Measurements from ENCODE around the gene SLC4A2.

The SLC4A2 gene

DNA sequence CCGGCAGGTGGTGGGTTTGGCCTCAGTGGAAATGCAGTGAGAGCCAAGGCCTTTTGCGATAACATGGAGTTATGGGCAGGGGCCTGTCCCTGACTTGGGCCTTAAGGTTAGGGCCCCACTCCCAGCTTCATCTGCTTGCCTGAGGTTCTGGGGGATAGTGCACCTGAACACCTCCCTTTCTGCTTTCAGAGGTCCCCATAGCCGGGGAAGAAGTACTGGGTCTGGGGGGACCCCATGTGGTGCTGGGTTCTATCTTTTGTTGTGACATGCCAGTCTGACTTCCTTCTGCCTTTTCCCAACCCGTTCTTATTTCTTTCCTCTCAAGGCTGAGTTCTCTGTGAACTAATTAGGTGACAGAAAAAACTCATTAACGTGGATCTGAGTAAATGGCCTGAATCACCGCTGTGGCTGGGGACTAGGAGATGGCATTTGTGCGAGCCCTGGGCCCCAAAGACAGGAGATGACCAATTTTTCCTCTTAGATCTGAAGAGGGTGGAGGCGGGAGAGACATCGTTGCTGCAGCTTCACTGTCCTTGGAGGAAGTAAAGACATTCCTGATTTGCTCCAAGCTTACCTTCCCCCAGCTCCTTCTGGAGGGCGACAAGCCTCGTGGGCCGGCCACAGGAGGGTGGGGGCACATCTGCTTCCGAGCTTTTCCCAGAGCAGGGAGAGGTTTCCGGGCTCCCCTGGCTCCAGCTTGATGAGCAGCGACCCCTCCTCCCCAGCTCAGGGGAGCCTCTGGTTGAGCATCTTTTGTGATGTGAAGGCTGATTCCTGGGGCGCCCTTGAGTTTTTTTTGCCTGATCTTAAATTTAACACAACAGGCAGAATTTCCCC, 28.8 kb downstream of the SLC4A2 start:
- peak in 1 of 56 donors; percentile 29 for DNase-seq

DNA sequence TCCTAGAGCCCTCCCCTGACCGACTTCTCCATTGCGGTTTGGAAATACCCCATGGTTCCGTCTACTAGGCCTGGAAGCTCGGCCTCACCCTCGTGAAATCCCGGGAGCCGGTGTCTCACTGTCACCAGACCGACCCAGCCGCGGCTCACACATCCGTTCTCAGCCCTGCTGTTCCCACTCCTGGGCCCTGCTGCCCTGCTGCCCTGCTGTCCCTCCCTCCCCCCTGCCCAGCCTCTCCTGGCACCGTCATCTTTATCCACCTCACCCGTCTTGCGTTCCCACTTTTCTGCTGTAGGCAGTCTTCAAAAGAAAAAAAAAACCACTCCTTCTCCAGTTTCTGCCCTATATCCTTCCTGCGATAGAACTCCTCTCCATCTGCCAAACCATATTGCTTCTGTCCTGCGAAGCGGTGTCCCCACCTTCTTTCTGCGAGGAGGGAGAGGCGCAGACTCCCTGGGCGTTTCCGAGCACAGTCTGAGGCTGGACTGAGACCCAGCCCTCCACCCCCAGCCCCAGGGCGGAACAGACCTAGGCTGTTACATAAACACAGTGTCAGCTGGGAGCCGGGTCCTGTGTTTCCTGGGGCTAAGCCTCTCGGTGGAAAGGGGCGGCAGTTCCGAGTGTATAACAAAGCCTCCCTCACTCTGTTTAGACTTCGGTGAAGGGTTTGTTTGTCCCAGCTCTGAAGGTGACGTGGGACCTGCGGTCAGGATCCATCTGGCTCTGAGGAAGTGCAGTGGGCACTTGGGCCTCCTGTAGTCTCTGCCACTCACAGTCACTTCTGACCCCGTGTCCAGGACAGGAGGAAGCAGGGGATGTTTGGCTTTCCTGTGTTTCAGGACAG, 29.7 kb downstream of the SLC4A2 start:
- peak in 24 of 56 donors; percentile 16 to 50 (median 38) for DNase-seq

DNA sequence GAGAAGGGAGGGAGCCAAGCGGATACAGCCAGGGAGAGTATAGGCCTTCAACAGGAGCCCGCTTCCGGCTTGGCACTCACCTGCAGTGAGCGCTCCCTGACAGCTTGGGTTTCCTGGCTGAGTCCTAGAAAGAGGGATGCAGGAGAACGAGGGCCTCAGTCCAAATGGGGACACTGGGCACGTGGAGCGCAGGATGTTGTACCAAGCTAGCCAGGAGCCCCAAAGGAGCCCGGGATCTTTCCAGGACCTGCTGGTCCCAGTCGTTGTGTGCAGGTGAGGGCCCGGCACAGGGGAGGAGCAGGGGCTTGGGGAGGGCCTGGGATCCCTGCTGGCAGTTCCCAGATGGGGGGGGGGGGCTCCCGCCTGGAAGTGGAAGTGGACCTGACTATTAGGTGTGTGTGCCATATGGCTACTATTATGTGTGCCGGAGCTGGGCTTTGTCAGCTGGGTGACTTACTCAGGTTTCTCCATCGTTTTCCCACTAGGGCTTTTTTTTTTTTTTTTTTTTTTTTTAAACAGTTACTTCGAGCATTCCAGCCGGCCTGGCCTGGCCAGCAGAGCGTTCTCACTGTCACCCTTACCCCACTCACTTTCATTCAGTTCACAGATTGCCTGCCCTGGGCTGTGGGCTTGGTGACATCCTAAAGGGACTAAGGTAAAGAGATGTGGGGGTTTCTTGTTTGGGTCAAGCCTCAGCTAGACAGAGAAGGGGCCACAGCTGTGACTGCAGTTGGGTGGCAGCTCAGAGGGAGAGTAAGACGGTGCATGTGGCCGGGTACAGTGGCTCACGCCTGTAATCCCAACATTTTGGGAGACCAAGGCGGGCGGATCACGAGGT, 30.7 kb downstream of the SLC4A2 start:
- no peak for DNase-seq

DNA sequence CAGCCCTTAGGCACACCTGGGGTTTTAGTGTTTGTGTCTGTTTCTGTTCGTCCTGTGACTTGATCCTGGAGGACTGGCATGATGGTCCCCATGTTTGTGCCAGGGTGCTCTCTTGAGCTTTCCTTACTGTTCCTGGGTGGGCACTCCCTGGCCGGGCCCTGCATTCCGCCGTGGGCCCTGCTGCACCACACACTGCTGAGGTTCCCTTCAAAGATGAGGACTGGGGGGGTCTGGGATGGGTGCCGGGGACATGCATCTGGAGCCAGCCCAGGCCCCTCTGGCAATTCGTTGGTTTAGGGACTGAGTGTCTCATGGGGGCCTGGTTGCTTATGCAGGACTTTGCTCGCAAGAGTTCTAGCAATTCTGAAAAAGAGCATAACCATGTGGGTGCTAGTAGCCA, 31.6 kb downstream of the SLC4A2 start:
- no peak for DNase-seq

DNA sequence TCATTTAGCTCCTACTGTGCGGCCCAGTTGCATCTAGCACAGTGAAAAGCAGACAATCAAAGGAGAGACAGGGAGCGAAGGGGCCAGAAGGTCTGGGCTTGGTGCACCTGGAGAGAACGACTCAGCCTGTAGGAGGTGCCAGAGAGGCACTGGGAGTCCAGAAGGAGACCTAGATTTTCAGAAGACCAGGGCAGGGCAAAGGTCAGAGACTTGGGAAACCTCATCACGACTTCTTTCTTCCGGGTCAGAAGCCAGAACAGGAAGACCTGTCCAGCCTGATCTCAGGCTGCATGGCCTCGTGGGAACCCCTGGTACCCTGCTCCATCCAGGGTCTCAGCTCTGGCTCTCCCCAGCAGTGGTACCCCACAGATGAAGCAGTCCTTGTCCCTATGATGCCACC, 32.0 kb downstream of the SLC4A2 start:
- DNase-seq: no peak

DNA sequence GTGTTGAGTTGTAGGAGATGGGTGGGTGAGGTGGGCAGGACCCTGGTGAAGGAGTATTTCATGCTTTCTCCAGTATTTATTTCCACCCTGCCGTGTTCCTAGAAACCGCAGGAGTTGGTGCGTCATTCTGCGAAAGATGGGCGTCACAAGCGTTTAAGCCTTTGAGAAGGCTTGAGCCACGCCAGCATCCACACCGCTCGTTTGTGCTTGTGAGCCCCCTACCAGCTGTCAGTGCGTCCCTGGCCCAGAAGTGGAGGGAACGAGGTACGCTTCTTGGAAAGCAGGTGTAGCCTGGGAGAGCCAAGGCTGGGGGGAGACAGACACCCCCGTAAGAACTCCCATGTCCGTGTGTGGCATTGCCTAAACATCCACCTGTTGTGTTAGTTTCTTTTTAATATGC, 32.6 kb downstream of the SLC4A2 start:
- DNase-seq: no peak

DNA sequence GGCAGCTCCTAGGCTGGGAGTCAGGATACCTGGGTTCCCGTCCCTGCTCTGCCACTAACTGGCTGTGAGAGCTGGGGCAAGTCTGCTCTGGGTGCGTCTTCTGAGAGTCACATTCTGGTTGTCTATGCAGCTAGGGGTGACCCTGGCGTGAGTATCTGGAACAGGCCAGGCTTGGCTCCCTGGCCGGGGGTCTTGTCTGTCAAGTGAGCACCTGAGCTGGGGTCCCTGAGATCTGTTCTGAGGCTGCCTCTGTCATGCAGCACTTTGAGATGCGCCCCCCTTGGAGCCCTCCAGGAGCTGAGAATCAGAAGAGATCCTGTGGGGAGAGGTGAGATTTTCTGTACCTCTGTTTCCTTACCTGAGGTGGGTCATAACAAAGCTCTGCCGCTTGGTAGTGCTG, 34.4 kb downstream of the SLC4A2 start:
- DNase-seq: no peak

DNA sequence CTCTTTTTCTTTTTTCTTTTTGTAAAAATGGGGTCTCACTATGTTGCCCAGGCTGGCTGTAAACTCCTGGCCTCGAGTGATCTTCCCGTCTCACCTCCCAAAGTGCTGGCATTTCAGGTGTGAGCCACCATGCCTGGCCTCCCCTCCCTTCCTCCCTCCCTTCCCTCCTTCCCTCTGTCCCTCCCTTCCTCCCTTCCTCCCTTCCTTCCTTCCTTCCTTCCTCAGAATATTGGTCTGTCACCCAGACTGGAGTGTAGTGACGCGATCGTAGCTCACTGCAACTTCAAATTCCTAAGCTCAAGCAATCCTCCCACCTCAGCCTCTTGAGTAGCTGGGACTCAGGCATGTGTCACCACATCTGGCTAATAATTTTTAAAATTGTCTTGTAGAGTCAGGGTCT, 35.3 kb downstream of the SLC4A2 start:
- no peak for DNase-seq

DNA sequence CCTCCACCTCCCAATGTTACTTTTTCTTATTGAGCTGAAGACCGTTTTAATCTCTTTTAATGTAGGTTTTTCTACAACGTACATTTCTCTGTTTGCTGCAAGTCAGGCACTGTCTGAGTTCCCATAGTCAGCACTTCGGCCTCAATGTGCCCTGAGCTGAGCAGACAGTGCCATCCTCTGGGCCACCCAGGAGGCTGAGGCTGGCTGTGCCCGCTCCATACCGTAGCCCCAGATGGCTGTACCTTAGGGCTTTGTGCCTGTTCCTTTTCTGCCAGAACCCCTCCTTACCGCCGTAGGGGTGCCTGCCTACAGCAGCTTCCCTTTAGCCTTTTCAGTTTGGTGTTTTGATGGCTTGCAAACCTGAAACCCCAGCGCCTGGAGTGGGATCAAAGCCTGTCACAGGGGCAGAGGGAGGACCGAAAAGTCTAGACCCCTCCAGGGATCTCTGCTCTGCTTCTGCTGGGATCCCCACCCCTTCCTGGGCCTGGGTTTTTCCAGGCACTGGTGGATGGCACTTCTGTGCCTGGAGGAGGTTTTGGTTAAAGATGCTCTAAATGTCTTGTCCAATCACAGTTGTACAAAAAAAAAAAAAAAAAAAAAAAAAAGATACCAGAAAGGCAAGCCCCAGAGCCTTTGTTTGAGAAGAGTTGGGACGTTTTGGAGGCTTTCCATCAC, 35.9 kb downstream of the SLC4A2 start:
- peak in 1 of 56 donors; percentile 57 for DNase-seq

DNA sequence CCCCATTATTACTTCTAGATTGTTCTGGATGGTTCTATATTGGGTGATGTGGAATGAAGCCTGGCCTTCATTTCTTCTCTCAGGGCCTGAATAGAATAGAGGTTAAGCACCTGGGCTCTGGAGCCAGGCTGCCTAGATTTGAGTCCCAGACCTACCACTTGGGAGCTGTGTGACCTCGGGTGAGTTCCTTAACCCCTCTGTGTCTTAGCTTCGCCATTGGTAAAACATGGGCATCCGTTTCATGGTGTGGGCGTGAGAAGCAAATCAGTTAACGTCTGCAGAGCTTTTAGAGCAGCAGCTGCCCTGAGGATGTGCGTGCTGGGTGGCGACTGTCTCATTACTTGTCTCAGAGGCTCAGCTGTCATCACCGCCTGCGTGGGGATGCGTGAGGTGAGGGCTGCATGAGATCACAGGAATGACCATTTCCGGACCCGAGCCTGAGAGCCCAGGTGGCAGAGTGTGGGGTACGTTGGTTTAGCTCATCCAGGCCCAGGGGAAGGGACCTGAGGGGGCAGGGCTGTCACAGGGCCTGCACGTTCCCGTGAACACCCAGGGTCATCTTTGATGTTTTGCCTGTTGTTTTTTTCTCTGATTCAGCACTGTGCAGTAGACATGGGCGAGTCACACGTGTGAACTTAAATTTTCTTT, 36.6 kb downstream of the SLC4A2 start:
- peak in 3 of 56 donors; percentile 16 to 25 (median 21) for DNase-seq

DNA sequence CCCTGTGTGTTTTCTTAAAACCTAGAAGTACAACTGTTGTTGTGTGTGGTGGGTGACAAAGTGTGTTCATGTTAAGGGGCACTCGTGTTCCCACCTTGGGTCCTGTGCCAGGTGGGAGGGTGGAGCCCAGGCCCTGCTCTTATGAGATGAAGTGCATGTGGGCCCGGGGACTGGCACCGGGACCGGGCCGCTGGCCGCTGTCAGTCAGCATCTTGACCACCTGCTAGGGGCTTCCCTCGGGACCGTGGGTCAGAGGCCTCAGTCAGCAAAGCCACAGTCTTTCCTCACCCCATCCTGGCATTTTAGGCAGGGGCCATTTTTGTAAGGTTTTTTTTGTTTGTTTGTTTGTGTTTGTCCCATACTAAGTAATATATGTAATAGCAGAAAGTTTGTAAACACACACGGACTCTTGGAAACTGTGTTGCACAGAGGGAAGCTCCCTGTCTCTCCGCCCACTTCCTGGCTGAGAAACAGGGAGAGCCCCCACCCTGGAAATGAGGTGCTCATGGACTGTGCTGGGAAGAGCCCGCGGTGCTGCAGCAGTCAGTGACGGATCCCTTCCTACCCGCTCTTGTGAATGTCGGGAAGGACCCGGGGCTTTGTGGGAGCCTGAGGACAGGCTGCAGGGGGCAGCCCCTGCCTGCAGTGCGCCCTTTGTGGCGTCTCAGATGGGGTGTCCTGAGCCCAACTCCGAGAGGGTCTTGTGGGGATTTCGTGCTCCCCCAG, 40.3 kb downstream of the SLC4A2 start:
- DNase-seq: peak in 1 of 56 donors; percentile 20

DNA sequence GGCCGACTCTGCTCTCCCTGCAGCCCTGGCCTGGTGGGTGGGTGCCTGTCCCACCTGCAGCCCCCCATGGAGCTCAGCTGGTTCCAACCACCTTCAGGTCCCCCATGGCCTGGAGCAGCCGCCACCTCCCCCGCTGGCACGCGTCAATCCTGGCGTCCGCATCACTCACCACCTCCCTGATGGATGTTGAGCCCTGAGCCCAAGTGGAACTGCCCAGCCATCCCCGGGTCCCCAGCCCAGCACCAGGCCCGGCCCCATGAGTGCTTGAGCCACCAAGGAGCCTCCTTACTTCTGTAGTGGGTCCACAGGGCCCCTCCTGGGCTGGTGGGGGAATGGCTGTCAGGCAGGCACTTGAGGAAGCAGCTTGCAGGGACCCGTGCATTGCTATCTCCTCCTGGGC, 41.5 kb downstream of the SLC4A2 start:
- no peak for DNase-seq

DNA sequence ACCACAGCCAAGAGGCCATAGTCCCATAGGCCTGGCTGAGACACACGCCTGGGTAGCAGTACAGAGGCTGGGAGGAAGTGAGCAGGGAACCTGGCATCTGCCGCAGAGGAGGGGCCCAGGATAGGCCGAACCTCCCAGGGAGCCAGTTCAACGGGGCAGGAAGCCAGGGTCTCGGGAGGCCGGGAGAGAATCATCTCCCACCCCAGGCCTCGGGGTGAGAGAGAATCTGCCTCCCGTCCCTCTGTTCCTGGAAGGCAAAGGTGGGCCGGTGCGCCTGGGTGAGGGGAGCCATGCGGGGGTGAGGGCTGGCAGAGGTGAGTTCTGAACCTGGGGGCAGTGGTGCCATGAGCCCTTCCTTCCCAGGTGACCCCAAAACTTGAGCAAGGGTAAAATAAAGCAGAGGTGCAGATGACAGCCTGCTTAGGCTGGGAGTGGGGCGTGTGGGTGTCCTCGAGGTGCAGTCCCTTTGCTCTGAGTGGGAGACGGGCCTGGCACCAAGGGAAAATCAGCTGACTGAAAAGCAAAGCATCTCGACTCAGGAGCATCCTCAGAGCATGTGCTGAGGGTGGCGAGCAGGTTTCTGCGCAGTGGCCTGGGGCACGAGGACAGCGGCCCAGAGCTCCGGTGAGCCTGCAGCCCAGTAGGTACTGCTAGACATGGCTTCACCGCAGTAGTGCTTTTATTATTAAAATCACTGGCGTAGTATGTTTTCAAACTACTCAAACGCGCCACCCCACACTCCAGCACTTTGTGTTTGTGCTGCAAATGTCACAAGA, 42.4 kb downstream of the SLC4A2 start:
- DNase-seq: no peak

DNA sequence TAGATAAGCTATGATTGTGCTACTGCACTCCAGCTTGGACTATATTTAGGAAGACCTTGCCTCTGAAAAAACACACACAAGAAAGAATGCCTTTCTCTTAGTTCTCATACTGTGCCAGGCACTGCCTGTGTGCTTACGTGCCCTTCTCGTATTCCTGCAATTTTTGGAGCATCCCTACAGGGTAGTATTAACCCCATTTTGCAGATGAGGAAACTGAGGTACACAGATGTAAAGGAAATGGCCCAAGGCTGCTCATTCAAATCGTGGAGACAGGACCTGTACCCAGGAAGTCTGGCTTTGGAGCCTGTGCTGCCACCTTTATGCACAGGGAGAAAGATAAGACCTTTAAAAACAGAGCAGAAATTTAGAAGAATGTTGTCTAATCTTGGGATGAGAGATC, 43.6 kb downstream of the SLC4A2 start:
- no peak for DNase-seq

DNA sequence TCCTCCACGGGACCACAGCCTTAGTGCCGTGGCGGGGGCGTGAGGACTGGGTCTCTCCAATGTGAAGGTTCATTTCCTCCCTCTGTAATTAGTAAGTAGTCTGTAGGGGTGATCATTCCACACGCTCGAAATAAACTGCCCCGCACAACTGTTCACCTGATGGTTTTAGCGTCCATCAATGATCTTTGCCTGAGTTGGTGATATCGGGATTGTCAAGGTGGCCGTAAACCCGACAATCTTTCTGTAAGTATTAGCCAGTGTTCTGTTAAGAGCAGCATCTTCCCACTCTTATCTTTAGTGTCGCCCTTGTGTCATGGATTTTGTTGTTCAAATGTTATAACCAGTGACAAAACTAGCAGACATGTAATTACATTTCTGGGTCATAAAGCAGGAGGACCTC, 44.6 kb downstream of the SLC4A2 start:
- DNase-seq: no peak

DNA sequence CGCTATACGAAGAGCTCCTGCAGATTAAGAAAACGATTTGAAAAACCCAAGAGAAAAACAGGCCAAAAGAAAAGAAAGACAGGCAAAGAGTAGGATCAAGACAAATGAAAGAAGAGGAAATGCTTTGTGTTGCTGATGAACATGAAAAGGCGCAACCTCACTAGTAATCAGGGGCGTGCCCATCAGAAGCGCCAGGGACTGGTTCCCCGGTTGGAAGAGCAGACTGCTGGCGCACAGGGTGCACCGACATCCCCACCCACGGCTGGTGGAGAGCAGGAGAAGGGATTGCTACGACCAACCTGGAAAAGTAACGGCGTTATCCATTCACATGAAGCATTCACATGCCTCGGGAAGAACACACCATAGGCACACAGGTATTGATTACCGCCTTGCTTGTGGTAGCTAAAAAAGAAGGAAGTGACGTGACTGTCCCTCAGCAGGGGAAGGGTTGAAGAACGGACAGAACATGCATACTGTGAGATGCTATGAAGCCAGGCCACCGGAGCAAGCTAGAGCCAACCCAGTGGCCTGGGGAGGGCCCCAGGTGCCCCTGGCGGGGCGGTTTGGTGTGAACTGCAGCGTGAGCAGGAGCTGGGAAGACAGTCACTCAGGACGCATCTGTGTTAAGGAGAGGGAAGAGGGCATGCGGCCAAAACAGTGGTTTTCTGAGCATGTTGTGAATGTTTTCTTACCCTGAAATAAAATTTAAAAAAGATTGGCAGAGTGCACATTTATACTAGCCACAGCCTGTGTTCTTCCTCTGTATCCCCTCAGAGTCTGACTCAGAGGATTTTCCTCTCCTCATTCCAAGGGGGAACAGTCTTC, 45.2 kb downstream of the SLC4A2 start:
- DNase-seq: no peak

DNA sequence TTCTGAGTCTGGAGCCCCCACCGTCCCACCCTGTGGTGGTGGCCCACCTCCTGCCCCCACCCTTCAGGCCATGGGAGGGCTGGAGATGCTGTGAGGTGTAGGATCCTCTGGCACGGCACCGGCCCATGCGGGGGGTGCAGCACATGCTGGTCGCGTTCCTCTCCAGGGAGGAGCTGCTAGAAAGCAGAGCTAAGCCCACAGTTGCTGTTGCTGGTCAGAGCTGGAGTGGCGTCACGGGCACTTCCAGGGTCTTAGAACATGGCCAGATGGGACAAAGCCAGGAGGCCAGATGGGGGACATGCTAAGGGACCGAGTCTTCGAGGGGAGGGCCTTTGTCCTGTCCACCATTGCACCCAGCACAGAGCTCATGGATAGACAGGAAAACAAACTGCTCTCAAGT, 48.5 kb downstream of the SLC4A2 start:
- no peak for DNase-seq

Data from amygdala (tissue), 56 donors.